ENCODE data around the gene DGCR2. TPM values are rescaled to one million over a fixed set of nuclear protein-coding genes. Genes with fewer than 3 reads are reported as not detected.

DGCR2 gene
- polyA plus RNA-seq, 1 donor (not counting 4 experiments of a cell fraction or from before 2014, with no cell fraction given), result 23.2 TPM

DNA sequence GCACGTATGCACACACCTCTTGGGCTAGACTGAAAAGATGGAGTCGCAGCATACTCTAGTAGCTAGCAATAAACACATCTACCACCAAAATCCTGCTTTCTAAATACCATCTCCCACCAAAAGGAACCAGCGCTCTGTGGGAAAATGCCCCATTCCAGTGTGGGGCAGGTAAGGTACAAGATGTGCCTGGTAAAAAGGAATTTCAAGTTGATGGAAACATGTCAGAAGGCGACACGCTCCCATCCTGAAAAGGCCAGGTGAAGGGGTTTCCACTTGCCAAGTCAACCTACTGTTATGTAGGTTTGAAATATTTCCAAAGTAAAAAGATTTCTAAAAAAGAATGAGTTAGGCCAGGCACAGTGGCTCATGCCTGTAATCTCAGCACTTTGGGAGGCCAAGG lies 8.8 kb downstream of the DGCR2 start:
- Histone ChIP-seq H2AFZ (ENCODE audit: control insufficient read depth, low read length) (no peak overlapping the region), H3K4me1 (ENCODE audit: control insufficient read depth, extremely low read depth, insufficient read depth, low read length) (peaks cover 19% of the 10 kb centered on the region)
- no peak for FAIRE-seq

DNA sequence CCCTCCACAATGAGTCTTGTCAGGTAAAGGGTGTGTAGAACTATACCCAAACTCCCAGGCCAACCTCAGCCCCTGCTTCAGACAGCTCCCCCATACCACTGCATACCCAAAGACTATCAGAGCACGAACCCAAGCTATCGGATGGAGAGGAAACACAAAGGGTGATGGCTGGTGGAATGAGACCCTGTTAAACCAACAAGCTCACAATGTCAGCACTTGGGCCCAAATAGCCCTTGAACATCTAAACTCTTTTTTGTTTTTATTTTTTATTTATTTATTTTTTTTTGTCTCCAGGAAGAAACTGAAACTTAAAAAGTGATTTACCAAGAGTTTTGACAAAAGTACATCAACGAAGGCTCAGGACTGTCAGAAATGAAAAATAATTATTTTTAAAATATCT lies 10.6 kb downstream of the DGCR2 start:
- no peak overlapping the region for H2AFZ ChIP-seq (ENCODE audit: control insufficient read depth, low read length)
- FAIRE-seq, result no peak
- TF ChIP-seq, protein P1, sequence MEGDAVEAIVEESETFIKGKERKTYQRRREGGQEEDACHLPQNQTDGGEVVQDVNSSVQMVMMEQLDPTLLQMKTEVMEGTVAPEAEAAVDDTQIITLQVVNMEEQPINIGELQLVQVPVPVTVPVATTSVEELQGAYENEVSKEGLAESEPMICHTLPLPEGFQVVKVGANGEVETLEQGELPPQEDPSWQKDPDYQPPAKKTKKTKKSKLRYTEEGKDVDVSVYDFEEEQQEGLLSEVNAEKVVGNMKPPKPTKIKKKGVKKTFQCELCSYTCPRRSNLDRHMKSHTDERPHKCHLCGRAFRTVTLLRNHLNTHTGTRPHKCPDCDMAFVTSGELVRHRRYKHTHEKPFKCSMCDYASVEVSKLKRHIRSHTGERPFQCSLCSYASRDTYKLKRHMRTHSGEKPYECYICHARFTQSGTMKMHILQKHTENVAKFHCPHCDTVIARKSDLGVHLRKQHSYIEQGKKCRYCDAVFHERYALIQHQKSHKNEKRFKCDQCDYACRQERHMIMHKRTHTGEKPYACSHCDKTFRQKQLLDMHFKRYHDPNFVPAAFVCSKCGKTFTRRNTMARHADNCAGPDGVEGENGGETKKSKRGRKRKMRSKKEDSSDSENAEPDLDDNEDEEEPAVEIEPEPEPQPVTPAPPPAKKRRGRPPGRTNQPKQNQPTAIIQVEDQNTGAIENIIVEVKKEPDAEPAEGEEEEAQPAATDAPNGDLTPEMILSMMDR (optimal IDR thresholded peaks at IDR 0.05 in 1 of 3, IDR thresholded peaks at IDR 0.05 in 1 of 3, conservative IDR thresholded peaks at IDR 0.05 in 1 of 3; ENCODE audit: extremely low read depth in 1 of 3, insufficient read depth in 2 of 3, low read length in 3 of 3), result no peak
- no peak for TF ChIP-seq EZH2 (IDR thresholded peaks at IDR 0.05; ENCODE audit: low read length)

More for the DNA sequence above, 8.8 kb downstream of the DGCR2 start:
- TF ChIP-seq EZH2 (IDR thresholded peaks at IDR 0.05; ENCODE audit: low read length), result no peak
- TF ChIP-seq, protein P1 (optimal IDR thresholded peaks at IDR 0.05 in 1 of 3, IDR thresholded peaks at IDR 0.05 in 1 of 3, conservative IDR thresholded peaks at IDR 0.05 in 1 of 3; ENCODE audit: extremely low read depth in 1 of 3, insufficient read depth in 2 of 3, low read length in 3 of 3), result no peak
- Histone ChIP-seq H4K20me1 (ENCODE audit: control insufficient read depth, extremely low read depth, insufficient read depth, low read length) (peaks cover 39% of the 10 kb centered on the region), H3K9ac (ENCODE audit: control insufficient read depth, extremely low read depth, insufficient read depth, low read length) (no peak overlapping the region), H3K27ac (ENCODE audit: control insufficient read depth, insufficient read depth, low read length) (no peak overlapping the region), H3K9me1 (ENCODE audit: control insufficient read depth, extremely low read depth, insufficient read depth, low read length) (peaks cover 11% of the 10 kb centered on the region), H3K4me3 (ENCODE audit: control insufficient read depth in 2 of 3, extremely low read depth in 1 of 3, insufficient read depth in 2 of 3, low read depth in 1 of 3, low read length in 3 of 3) (no peak overlapping the region), H3K4me2 (ENCODE audit: control insufficient read depth, extremely low read depth, insufficient read depth, low read depth, low read length) (no peak overlapping the region), H3K9me3 (ENCODE audit: control insufficient read depth, low read depth, low read length) (no peaks in the 10 kb centered on the region), H3K36me3 (ENCODE audit: control insufficient read depth in 2 of 2, extremely low read depth in 1 of 2, insufficient read depth in 2 of 2, low read length in 2 of 2) (peaks cover 13 to 18% of the 10 kb centered on the region in 2 experiments), H3K79me2 (ENCODE audit: control insufficient read depth, insufficient read depth, low read length) (peaks cover 87% of the 10 kb centered on the region), H3K27me3 (ENCODE audit: control insufficient read depth, extremely low read depth, insufficient read depth, low read length) (no peaks in the 10 kb centered on the region)
- DNase-seq (ENCODE audit: low read depth, low spot score), result no peak
- dilution Hi-C loops (cut with MboI; ENCODE audit: extremely low pct_ligation_motif_present, low sequenced_read_pairs), result no loop called here

More for the DNA sequence above, 10.6 kb downstream of the DGCR2 start:
- Histone ChIP-seq H3K4me3 (ENCODE audit: control insufficient read depth in 2 of 3, extremely low read depth in 1 of 3, insufficient read depth in 2 of 3, low read depth in 1 of 3, low read length in 3 of 3) (no peak overlapping the region), H3K79me2 (ENCODE audit: control insufficient read depth, insufficient read depth, low read length) (peaks cover 87% of the 10 kb centered on the region), H3K4me1 (ENCODE audit: control insufficient read depth, extremely low read depth, insufficient read depth, low read length) (peaks cover 19% of the 10 kb centered on the region), H3K27ac (ENCODE audit: control insufficient read depth, insufficient read depth, low read length) (no peak overlapping the region), H3K9me1 (ENCODE audit: control insufficient read depth, extremely low read depth, insufficient read depth, low read length) (peaks cover 7% of the 10 kb centered on the region), H3K9me3 (ENCODE audit: control insufficient read depth, low read depth, low read length) (no peaks in the 10 kb centered on the region), H3K36me3 (ENCODE audit: control insufficient read depth in 2 of 2, extremely low read depth in 1 of 2, insufficient read depth in 2 of 2, low read length in 2 of 2) (peaks cover 11 to 22% of the 10 kb centered on the region in 2 experiments), H3K9ac (ENCODE audit: control insufficient read depth, extremely low read depth, insufficient read depth, low read length) (no peak overlapping the region), H4K20me1 (ENCODE audit: control insufficient read depth, extremely low read depth, insufficient read depth, low read length) (peaks cover 44% of the 10 kb centered on the region), H3K4me2 (ENCODE audit: control insufficient read depth, extremely low read depth, insufficient read depth, low read depth, low read length) (no peak overlapping the region), H3K27me3 (ENCODE audit: control insufficient read depth, extremely low read depth, insufficient read depth, low read length) (no peaks in the 10 kb centered on the region)
- DNase-seq (ENCODE audit: low read depth, low spot score), result no peak
- dilution Hi-C loops (cut with MboI; ENCODE audit: extremely low pct_ligation_motif_present, low sequenced_read_pairs), result no loop called here
